Epidermal melanocyte (primary cell): Measurements from ENCODE around the gene UBE4B.

ENCODE experiments used
- DNase-seq: peaks from one replicate; pipeline ENCODE4 v3.0.0; 2011; ENCODE audit warnings: low spot score; ENCODE audit not compliant: insufficient read length

UBE4B gene

GRCh38 chr1:10033359-10033845 lies 644 bp downstream of the UBE4B start:
- DNase-seq = no peak

GRCh38 chr1:10042746-10043145 lies 10.0 kb downstream of the UBE4B start:
- no peak for DNase-seq

GRCh38 chr1:10045480-10046355 lies 13.0 kb downstream of the UBE4B start:
- DNase-seq = no peak

GRCh38 chr1:10046356-10047085 lies 13.8 kb downstream of the UBE4B start:
- DNase-seq = no peak

- no peak for DNase-seq
Measured at GRCh38 chr1:10048601-10049000, 15.8 kb downstream of the UBE4B start.

GRCh38 chr1:10050611-10051010 lies 17.9 kb downstream of the UBE4B start:
- DNase-seq = no peak

GRCh38 chr1:10051656-10052055 lies 18.9 kb downstream of the UBE4B start:
- no peak for DNase-seq

GRCh38 chr1:10052347-10052746 lies 19.6 kb downstream of the UBE4B start:
- no peak for DNase-seq

GRCh38 chr1:10054465-10054864 lies 21.7 kb downstream of the UBE4B start:
- DNase-seq = no peak

- no peak for DNase-seq
Measured at GRCh38 chr1:10056599-10056987, 23.8 kb downstream of the UBE4B start.

GRCh38 chr1:10057343-10057742 lies 24.6 kb downstream of the UBE4B start:
- no peak for DNase-seq

GRCh38 chr1:10057796-10058195 lies 25.0 kb downstream of the UBE4B start:
- DNase-seq = no peak

GRCh38 chr1:10059342-10059718 lies 26.6 kb downstream of the UBE4B start:
- DNase-seq = no peak

GRCh38 chr1:10060311-10061100 lies 27.7 kb downstream of the UBE4B start:
- DNase-seq = no peak

GRCh38 chr1:10061276-10061675 lies 28.5 kb downstream of the UBE4B start:
- DNase-seq = no peak

GRCh38 chr1:10063878-10064277 lies 31.1 kb downstream of the UBE4B start:
- no peak for DNase-seq

GRCh38 chr1:10064416-10065343 lies 31.9 kb downstream of the UBE4B start:
- no peak for DNase-seq

GRCh38 chr1:10065344-10065685 lies 32.6 kb downstream of the UBE4B start:
- no peak for DNase-seq

GRCh38 chr1:10065760-10066159 lies 33.0 kb downstream of the UBE4B start:
- DNase-seq = no peak

GRCh38 chr1:10068605-10069294 lies 36.0 kb downstream of the UBE4B start:
- DNase-seq = no peak
